ENCODE data around the gene SHISA7. TPM values are rescaled to one million over a fixed set of nuclear protein-coding genes. Genes with fewer than 3 reads are reported as not detected.

Gene SHISA7
- total RNA-seq, 4 donors from 2014 or later = not detected

DNA sequence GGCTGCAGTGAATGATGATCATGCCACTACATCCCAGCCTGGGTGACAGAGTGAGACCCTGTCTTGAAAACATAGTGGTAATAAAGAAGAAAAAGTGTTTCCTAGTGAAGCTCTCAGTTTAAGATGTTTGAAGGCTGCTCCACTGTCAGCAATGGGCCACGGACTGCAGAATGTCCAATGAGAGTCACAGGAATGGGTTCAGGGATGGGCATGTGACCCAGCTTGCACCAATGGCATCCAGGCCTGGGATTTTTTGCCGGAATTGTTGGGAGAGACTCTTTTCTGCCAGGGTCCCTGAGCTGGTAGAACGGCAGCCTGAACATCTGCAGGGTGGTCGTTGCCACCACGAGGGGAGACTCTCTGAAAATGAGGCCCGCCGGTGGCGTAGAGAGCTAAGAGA, 6.3 kb downstream of the SHISA7 start:
- Histone ChIP-seq H3K9me3 (no peaks in the 10 kb centered on the region), H3K27ac (no peak overlapping the region), H3K36me3 (no peaks in the 10 kb centered on the region), H3K4me3 (no peak overlapping the region), H3K4me1 (peaks cover under 1 to 17% (median 12%) of the 10 kb centered on the region in 3 donors), H3K27me3 (peaks cover 18 to 83% (median 25%) of the 10 kb centered on the region in 4 donors)
- 32 to 37% methylated on average over 8 of the region's 8 CpGs for WGBS, 2 donors
- no peak for DNase-seq
- intact Hi-C loops (cut with DNase I) = no loop called here
- no peak for TF ChIP-seq POLR2A (IDR thresholded peaks at IDR 0.05)
- TF ChIP-seq, protein P1, sequence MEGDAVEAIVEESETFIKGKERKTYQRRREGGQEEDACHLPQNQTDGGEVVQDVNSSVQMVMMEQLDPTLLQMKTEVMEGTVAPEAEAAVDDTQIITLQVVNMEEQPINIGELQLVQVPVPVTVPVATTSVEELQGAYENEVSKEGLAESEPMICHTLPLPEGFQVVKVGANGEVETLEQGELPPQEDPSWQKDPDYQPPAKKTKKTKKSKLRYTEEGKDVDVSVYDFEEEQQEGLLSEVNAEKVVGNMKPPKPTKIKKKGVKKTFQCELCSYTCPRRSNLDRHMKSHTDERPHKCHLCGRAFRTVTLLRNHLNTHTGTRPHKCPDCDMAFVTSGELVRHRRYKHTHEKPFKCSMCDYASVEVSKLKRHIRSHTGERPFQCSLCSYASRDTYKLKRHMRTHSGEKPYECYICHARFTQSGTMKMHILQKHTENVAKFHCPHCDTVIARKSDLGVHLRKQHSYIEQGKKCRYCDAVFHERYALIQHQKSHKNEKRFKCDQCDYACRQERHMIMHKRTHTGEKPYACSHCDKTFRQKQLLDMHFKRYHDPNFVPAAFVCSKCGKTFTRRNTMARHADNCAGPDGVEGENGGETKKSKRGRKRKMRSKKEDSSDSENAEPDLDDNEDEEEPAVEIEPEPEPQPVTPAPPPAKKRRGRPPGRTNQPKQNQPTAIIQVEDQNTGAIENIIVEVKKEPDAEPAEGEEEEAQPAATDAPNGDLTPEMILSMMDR (IDR thresholded peaks at IDR 0.05) = no peak

DNA sequence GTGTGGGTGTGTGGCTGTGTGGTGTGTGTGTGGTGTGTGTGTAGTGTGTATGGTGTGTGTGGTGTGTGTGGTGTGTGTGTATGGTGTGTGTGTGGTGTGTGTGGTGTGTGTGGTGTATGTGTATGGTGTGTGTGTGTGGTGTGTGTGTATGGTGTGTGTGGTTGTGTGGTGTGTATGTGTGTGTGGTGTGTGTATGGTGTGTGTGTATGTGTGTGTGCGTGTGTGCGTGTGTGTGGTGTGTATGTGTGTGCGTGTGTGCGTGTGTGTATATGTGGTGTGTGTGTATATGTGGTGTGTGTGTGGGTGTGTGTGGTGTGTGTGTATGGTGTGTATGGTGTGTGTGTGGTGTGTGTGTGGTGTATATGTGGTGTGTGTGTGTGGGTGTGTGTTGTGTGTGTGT, 8.1 kb downstream of the SHISA7 start:
- Histone ChIP-seq H3K9me3 (no peaks in the 10 kb centered on the region), H3K27me3 (peaks cover 0 to 83% (median 8%) of the 10 kb centered on the region in 4 donors), H3K36me3 (no peaks in the 10 kb centered on the region), H3K27ac (no peak overlapping the region), H3K4me1 (no peaks in the 10 kb centered on the region), H3K4me3 (no peak overlapping the region)
- no peak for DNase-seq
- WGBS, 2 donors = 91 to 94% methylated on average over 4 of the region's 4 CpGs
- no peak for TF ChIP-seq POLR2A (IDR thresholded peaks at IDR 0.05)
- TF ChIP-seq, protein P1 (IDR thresholded peaks at IDR 0.05) = no peak
- intact Hi-C loops (cut with DNase I) = no loop called here

DNA sequence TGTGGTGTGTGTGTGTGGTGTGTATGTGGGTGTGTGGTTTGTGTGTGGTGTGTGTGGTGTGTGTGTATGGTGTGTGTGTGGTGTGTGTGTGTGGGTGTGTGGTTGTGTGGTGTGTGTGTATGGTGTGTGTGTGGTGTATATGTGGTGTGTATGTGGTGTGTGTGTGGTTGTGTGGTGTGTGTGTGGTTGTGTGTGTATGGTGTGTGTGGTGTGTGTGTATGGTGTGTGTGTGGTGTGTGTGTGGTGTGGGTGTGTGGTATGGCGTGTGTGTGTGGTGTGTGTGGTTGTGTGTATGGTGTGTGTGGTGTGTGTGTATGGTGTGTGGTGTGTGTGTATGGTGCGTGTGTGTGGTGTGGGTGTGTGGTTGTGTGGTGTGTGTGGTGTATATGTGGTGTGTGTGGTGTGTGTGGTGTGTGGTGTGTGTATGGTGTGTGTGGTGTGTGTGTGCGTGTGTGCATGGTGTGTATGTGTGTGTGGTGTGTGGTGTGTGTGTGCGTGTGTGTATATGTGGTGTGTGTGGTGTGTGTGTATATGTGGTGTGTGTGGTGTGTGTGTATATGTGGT, 8.7 kb downstream of the SHISA7 start:
- WGBS, 2 donors = 77 to 78% methylated on average over 4 of the region's 4 CpGs

GRCh38 chr19:55433292-55433691, 9.8 kb downstream of the SHISA7 start:
- no peak for TF ChIP-seq POLR2A (IDR thresholded peaks at IDR 0.05)
- TF ChIP-seq, protein P1 (IDR thresholded peaks at IDR 0.05) = no peak
- WGBS, 2 donors = no CpG with 5 or more reads among the region's 48 CpGs
- H3K9me3 ChIP-seq = no peaks in the 10 kb centered on the region
- H3K27me3 ChIP-seq = peaks cover 0 to 83% (median 7%) of the 10 kb centered on the region in 4 donors
- intact Hi-C loops (cut with DNase I) = no loop called here
- no peak overlapping the region for H3K4me3 ChIP-seq
- no peaks in the 10 kb centered on the region for H3K4me1 ChIP-seq
- H3K27ac ChIP-seq = no peak overlapping the region
- no peaks in the 10 kb centered on the region for H3K36me3 ChIP-seq
- no peak for DNase-seq

More for the DNA sequence above, 8.7 kb downstream of the SHISA7 start:
- Histone ChIP-seq H3K27ac (no peak overlapping the region), H3K36me3 (no peaks in the 10 kb centered on the region), H3K9me3 (no peaks in the 10 kb centered on the region), H3K4me3 (no peak overlapping the region), H3K4me1 (no peaks in the 10 kb centered on the region), H3K27me3 (peaks cover 0 to 83% (median 7%) of the 10 kb centered on the region in 4 donors)
- no peak for DNase-seq
- intact Hi-C loops (cut with DNase I) = no loop called here
- no peak for TF ChIP-seq POLR2A (IDR thresholded peaks at IDR 0.05)
- TF ChIP-seq, protein P1 (IDR thresholded peaks at IDR 0.05) = no peak

DNA sequence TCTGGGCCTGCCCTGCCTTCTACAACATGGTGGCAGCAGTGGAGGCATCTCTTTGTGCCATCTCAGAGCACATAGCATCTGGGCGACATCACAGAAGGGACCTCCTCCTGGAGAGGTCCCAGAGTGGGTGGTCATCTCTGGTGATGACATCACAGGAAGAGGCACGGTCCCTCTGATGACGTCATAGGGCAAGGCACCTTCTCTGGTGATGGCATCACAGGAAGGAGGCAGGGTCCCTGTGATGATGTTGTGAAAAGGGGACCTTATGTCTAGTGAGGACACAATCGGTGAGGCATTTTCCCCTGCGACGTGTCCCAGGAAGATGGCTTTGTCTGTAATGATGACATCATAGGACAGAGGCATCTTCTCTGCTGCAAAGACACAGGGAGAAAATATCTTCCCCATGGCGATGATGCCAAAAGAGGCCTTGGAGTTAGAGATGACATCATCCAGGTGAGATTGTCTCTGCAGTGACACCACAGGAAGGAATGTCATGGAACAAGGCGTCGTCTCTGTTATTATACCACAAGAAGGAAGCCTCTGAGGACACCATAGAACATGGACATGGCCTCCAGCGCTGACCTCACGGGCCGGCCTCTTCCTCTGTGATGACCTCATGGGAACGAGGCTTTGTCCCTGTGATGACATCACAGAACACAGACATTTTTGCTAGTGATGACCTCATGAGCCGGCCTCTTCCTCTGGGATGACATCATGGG, 10.7 kb downstream of the SHISA7 start:
- intact Hi-C loops (cut with DNase I) = no loop called here
- Histone ChIP-seq H3K27ac (no peak overlapping the region), H3K4me1 (no peaks in the 10 kb centered on the region), H3K4me3 (no peak overlapping the region), H3K36me3 (no peaks in the 10 kb centered on the region), H3K9me3 (no peaks in the 10 kb centered on the region), H3K27me3 (peaks cover 0 to 81% (median 7%) of the 10 kb centered on the region in 4 donors)
- 80 to 94% methylated on average over 8 to 9 of the region's 14 CpGs for WGBS, 2 donors
- DNase-seq = no peak
- no peak for TF ChIP-seq POLR2A (IDR thresholded peaks at IDR 0.05)
- TF ChIP-seq, protein P1 (IDR thresholded peaks at IDR 0.05) = no peak

Measured in esophagus squamous epithelium (tissue), 5 donors.